KMS-11 (cell line): ENCODE data around the gene GPR141.

Experiments
- H2AFZ ChIP-seq: fragments of 200-600 bp; sonication (generic); 2 replicates; pipeline ENCODE4 v1.6.1; 2016; ENCODE audit warnings: antibody characterized with exemption, mixed run types, low read depth
- H3K27ac ChIP-seq: fragments of 200-600 bp; sonication (generic); 2 replicates; pipeline ENCODE4 v1.6.1; 2016; ENCODE audit warnings: mild to moderate bottlenecking, mixed run types
- H3K27me3 ChIP-seq: fragments of 200-600 bp; sonication (generic); 2 replicates; pipeline ENCODE4 v1.6.1; 2017; ENCODE audit warnings: mild to moderate bottlenecking, low read depth, mixed run types, moderate library complexity; ENCODE audit not compliant: insufficient read depth
- H3K36me3 ChIP-seq: fragments of 200-600 bp; sonication (generic); 2 replicates; pipeline ENCODE4 v1.6.1; 2017; ENCODE audit warnings: mild to moderate bottlenecking, mixed run types; ENCODE audit not compliant: insufficient read depth
- H3K4me1 ChIP-seq: fragments of 200-600 bp; sonication (generic); 2 replicates; pipeline ENCODE4 v1.6.1; 2016; ENCODE audit warnings: mild to moderate bottlenecking, low read depth, mixed run types; ENCODE audit not compliant: poor library complexity, severe bottlenecking
- H3K4me2 ChIP-seq: fragments of 200-600 bp; sonication (generic); 2 replicates; pipeline ENCODE4 v1.7.0; 2016; ENCODE audit warnings: mild to moderate bottlenecking, mixed run types
- H3K4me3 ChIP-seq: fragments of 200-600 bp; sonication (generic); IDR thresholded peaks from 2 replicates; pipeline ENCODE4 v1.6.1; 2017; ENCODE audit warnings: low read depth, low read length, mixed read lengths; ENCODE audit not compliant: insufficient read depth
- H3K79me2 ChIP-seq: fragments of 200-600 bp; sonication (generic); 2 replicates; pipeline ENCODE4 v1.6.1; 2016; ENCODE audit warnings: low read depth, mixed run types; ENCODE audit not compliant: insufficient read depth
- H3K9ac ChIP-seq: fragments of 200-600 bp; sonication (generic); 2 replicates; pipeline ENCODE4 v1.6.1; 2016; ENCODE audit warnings: mild to moderate bottlenecking, mixed run types
- H4K20me1 ChIP-seq: fragments of 200-600 bp; sonication (generic); 2 replicates; pipeline ENCODE4 v1.6.1; 2016; ENCODE audit warnings: mild to moderate bottlenecking, mixed run types; ENCODE audit not compliant: insufficient read depth
- CTCF ChIP-seq: fragments of 200-600 bp; sonication (generic); conservative IDR thresholded peaks from 2 replicates; pipeline ENCODE4 v1.6.1; 2017; ENCODE audit warnings: low read depth, mild to moderate bottlenecking, antibody characterized with exemption, low read length, moderate library complexity, mixed read lengths

GPR141 gene

GRCh38 chr7:37673523-37673922, 10.0 kb upstream of the GPR141 start:
- Histone ChIP-seq H3K36me3 (no peaks in the 10 kb centered on the region), H3K4me2 (no peak overlapping the region), H3K4me3 (no peak overlapping the region), H2AFZ (no peak overlapping the region), H3K27me3 (no peaks in the 10 kb centered on the region), H3K9ac (no peak overlapping the region), H3K27ac (no peak overlapping the region), H3K4me1 (peaks cover 10% of the 10 kb centered on the region), H4K20me1 (no peaks in the 10 kb centered on the region), H3K79me2 (no peaks in the 10 kb centered on the region)
- TF ChIP-seq CTCF = no peak

- no peak overlapping the region for H2AFZ ChIP-seq
- no peak overlapping the region for H3K9ac ChIP-seq
- H3K4me3 ChIP-seq = no peak overlapping the region
- H3K36me3 ChIP-seq = no peaks in the 10 kb centered on the region
- H3K27me3 ChIP-seq = no peaks in the 10 kb centered on the region
- H3K4me2 ChIP-seq = no peak overlapping the region
- TF ChIP-seq CTCF = no peak
- peaks cover 10% of the 10 kb centered on the region for H3K4me1 ChIP-seq
- no peaks in the 10 kb centered on the region for H3K79me2 ChIP-seq
- H3K27ac ChIP-seq = no peak overlapping the region
- no peaks in the 10 kb centered on the region for H4K20me1 ChIP-seq
Measured at GRCh38 chr7:37674531-37674930, 9.0 kb upstream of the GPR141 start.

- H2AFZ ChIP-seq = no peak overlapping the region
- H3K4me3 ChIP-seq = no peak overlapping the region
- no peak overlapping the region for H3K9ac ChIP-seq
- no peaks in the 10 kb centered on the region for H4K20me1 ChIP-seq
- H3K4me2 ChIP-seq = no peak overlapping the region
- no peaks in the 10 kb centered on the region for H3K79me2 ChIP-seq
- no peak overlapping the region for H3K27ac ChIP-seq
- no peaks in the 10 kb centered on the region for H3K27me3 ChIP-seq
- H3K36me3 ChIP-seq = no peaks in the 10 kb centered on the region
- no peak for TF ChIP-seq CTCF
- H3K4me1 ChIP-seq = no peaks in the 10 kb centered on the region
Measured at GRCh38 chr7:37675749-37676148, 7.8 kb upstream of the GPR141 start.

GRCh38 chr7:37684927-37685326, 1.4 kb downstream of the GPR141 start:
- Histone ChIP-seq H3K9ac (no peak overlapping the region), H3K79me2 (no peaks in the 10 kb centered on the region), H2AFZ (no peak overlapping the region), H3K36me3 (no peaks in the 10 kb centered on the region), H3K4me1 (peaks cover 16% of the 10 kb centered on the region), H3K4me3 (no peak overlapping the region), H3K27me3 (no peaks in the 10 kb centered on the region), H4K20me1 (no peaks in the 10 kb centered on the region), H3K4me2 (no peak overlapping the region), H3K27ac (no peak overlapping the region)
- TF ChIP-seq CTCF = no peak
